WTC11 (cell line): ENCODE results near the gene OR2V1. TPM values are rescaled to one million over a fixed set of nuclear protein-coding genes. Genes with fewer than 3 reads are reported as not detected.
A peak's percentile ranks its signal among the peaks of the same experiment; 100 is the strongest.
"Not testable (repeated sequence)": the region's sequence is repeated elsewhere in the genome, so short reads cannot be mapped to it uniquely, and the experiment has no call there.

ENCODE experiments used
- ATAC-seq: fragments of 200-7000 bp; cut with Tn5 transposase; 2 replicates; pipeline ENCODE4 v1.10.0; 2021; ENCODE audit warnings: mild to moderate bottlenecking, moderate library complexity
- CTCF ChIA-PET: fragments of 300-600 bp; sonication (Branson Sonifier 250); formaldehyde crosslinking; loops from one replicate; lab custom pipeline; 2021; ENCODE audit warnings: antibody characterized with exemption; lab: Charles Lee
- POLR2A ChIA-PET: fragments of 350-600 bp; sonication (Branson Sonifier 250); formaldehyde crosslinking; loops from one replicate; lab custom pipeline; 2021; ENCODE audit warnings: antibody characterized with exemption; lab: Charles Lee
- DNase-seq: peaks from one replicate; pipeline ENCODE4 v3.0.0; 2021; ENCODE audit warnings: low spot score
- H3K27ac Mint-ChIP-seq: 2 replicates; pipeline ENCODE4 v1.8.0; 2021; ENCODE audit warnings: mixed read lengths
- H3K27me3 Mint-ChIP-seq: 2 replicates; pipeline ENCODE4 v1.8.0; 2021; ENCODE audit warnings: low read depth, mild to moderate bottlenecking, moderate library complexity, mixed read lengths
- H3K36me3 Mint-ChIP-seq: 2 replicates; pipeline ENCODE4 v1.8.0; 2021; ENCODE audit warnings: mixed read lengths
- H3K4me1 Mint-ChIP-seq: 2 replicates; pipeline ENCODE4 v1.8.0; 2022; ENCODE audit warnings: mixed read lengths
- H3K4me3 Mint-ChIP-seq: 2 replicates; pipeline ENCODE4 v1.8.0; 2021; ENCODE audit warnings: mild to moderate bottlenecking, moderate library complexity, mixed read lengths
- H3K9me3 Mint-ChIP-seq: 2 replicates; pipeline ENCODE4 v1.8.0; 2021; ENCODE audit warnings: mixed read lengths
- ERG ChIP-seq: fragments of 250-450 bp; sonication (Bioruptor Pico); IDR thresholded peaks from 2 replicates; pipeline ENCODE4 v1.8.0; 2021; ENCODE audit warnings: mild to moderate bottlenecking
- ETV6 ChIP-seq: sonication (generic); formaldehyde crosslinking; IDR thresholded peaks from 2 replicates; pipeline ENCODE4 v1.8.1; 2022; ENCODE audit warnings: mild to moderate bottlenecking, missing genetic modification reagents
- FOXP1 ChIP-seq: sonication (generic); formaldehyde crosslinking; IDR thresholded peaks from 2 replicates; pipeline ENCODE4 v1.8.0; 2022; ENCODE audit warnings: missing genetic modification reagents, mild to moderate bottlenecking, moderate library complexity, borderline replicate concordance
- FOXP4 ChIP-seq: sonication (generic); formaldehyde crosslinking; IDR thresholded peaks from 2 replicates; pipeline ENCODE4 v1.8.0; 2022; ENCODE audit warnings: mild to moderate bottlenecking, missing genetic modification reagents
- HMGA2 ChIP-seq: fragments of 250-450 bp; sonication (Bioruptor Pico); IDR thresholded peaks from 2 replicates; pipeline ENCODE4 v1.4.0; 2021; ENCODE audit warnings: mild to moderate bottlenecking, moderate library complexity
- IRF2 ChIP-seq: sonication (generic); formaldehyde crosslinking; IDR thresholded peaks from 2 replicates; pipeline ENCODE4 v1.8.0; 2022; ENCODE audit warnings: low read depth, missing genetic modification reagents, borderline replicate concordance
- JUN ChIP-seq: sonication (generic); formaldehyde crosslinking; IDR thresholded peaks from 2 replicates; pipeline ENCODE4 v1.8.0; 2023; ENCODE audit warnings: mild to moderate bottlenecking, missing genetic modification reagents
- MYBL2 ChIP-seq: sonication (generic); formaldehyde crosslinking; IDR thresholded peaks from 2 replicates; pipeline ENCODE4 v1.8.1; 2023; ENCODE audit warnings: mild to moderate bottlenecking, moderate library complexity, missing genetic modification reagents
- NFYB ChIP-seq: sonication (generic); formaldehyde crosslinking; conservative IDR thresholded peaks from 2 replicates; pipeline ENCODE4 v1.8.0; 2022; ENCODE audit warnings: low read depth, missing genetic modification reagents
- ZNF263 ChIP-seq: sonication (generic); formaldehyde crosslinking; IDR thresholded peaks from 2 replicates; pipeline ENCODE4 v1.8.1; 2022; ENCODE audit warnings: low read depth, mild to moderate bottlenecking, moderate library complexity, missing genetic modification reagents
- ZNF396 ChIP-seq: fragments of 250-450 bp; sonication (Bioruptor Pico); IDR thresholded peaks from 2 replicates; pipeline ENCODE4 v1.8.0; 2021; ENCODE audit warnings: mild to moderate bottlenecking, moderate library complexity, borderline replicate concordance
- ZNF512 ChIP-seq: sonication (generic); formaldehyde crosslinking; IDR thresholded peaks from 2 replicates; pipeline ENCODE4 v1.8.1; 2022; ENCODE audit warnings: missing genetic modification reagents, borderline replicate concordance
- total RNA-seq: library from RNA; stranded (reverse); gene quantifications from 3 replicates; pipeline ENCODE4 v1.2.3, GENCODE V29; 2021
- TF ChIP-seq, protein P1 (sequence below): fragments of 250-450 bp; sonication (Bioruptor Pico); conservative IDR thresholded peaks from 2 replicates; pipeline ENCODE4 v1.9.0; 2021; ENCODE audit warnings: mild to moderate bottlenecking
- TF ChIP-seq, protein P2 (sequence below): sonication (generic); formaldehyde crosslinking; IDR thresholded peaks from 2 replicates; pipeline ENCODE4 v1.8.1; 2023; ENCODE audit warnings: mild to moderate bottlenecking, missing genetic modification reagents, borderline replicate concordance
- TF ChIP-seq, protein P3 (sequence below): sonication (generic); formaldehyde crosslinking; IDR thresholded peaks from 2 replicates; pipeline ENCODE4 v1.8.1; 2023; ENCODE audit warnings: mild to moderate bottlenecking, moderate library complexity, missing genetic modification reagents

Gene OR2V1
- total RNA-seq, 1 experiment from 2014 or later: not detected

DNA sequence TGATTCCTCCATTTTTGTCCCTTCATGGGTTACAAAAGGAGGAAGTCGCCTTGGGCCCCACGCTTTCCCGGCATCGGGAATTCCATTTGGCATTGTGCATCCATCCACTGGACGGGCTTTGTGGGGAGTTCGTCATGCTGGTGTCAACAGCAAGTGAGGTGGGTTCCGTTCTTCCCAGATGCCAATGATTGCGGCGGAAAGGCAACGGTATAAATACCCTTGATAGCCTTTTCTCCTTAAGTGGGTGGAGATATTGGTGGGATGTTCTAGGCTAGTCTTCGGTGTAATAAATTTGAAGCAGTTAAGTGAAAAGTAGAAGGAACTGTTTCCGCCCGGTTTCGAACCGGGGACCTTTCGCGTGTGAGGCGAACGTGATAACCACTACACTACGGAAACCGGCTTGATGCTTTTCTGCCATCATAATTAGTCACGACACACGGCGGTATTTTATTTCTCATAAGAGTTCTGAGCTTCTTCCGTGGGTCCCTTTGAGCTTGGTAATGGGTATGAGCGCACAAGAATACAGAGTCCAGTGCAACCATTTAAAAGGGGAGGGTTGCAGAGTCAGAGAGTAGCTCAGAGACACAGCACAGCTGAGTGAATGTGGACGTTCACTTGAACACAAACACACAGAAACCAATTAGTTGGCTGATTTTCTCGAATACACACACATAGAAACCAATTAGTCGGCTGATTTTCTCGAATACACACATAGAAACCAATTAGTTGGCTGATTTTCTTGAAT lies 28.9 kb downstream of the OR2V1 start:
- CTCF ChIA-PET, H3K9me3 Mint-ChIP-seq: not testable (repeated sequence)

GRCh38 chr5:181101030-181101641 lies 29.8 kb downstream of the OR2V1 start:
- H3K36me3 Mint-ChIP-seq, H3K27ac Mint-ChIP-seq, CTCF ChIA-PET, POLR2A ChIA-PET, H3K9me3 Mint-ChIP-seq, H3K4me3 Mint-ChIP-seq: not testable (repeated sequence)
- DNase-seq (peak; percentile 59), ATAC-seq (peak; percentile 0; the same call in 1 of the 2 replicates)
- H3K4me1 Mint-ChIP-seq: peaks cover 18% of the 10 kb centered on the region
- peaks cover 48% of the 10 kb centered on the region for H3K27me3 Mint-ChIP-seq

More for the DNA sequence above, 28.9 kb downstream of the OR2V1 start:
- ATAC-seq: peak; percentile 61
- H3K4me3 Mint-ChIP-seq, H3K36me3 Mint-ChIP-seq, POLR2A ChIA-PET, H3K27ac Mint-ChIP-seq, DNase-seq: not testable (repeated sequence)
- H3K4me1 Mint-ChIP-seq: peaks cover 18% of the 10 kb centered on the region
- peaks cover 54% of the 10 kb centered on the region for H3K27me3 Mint-ChIP-seq

DNA sequence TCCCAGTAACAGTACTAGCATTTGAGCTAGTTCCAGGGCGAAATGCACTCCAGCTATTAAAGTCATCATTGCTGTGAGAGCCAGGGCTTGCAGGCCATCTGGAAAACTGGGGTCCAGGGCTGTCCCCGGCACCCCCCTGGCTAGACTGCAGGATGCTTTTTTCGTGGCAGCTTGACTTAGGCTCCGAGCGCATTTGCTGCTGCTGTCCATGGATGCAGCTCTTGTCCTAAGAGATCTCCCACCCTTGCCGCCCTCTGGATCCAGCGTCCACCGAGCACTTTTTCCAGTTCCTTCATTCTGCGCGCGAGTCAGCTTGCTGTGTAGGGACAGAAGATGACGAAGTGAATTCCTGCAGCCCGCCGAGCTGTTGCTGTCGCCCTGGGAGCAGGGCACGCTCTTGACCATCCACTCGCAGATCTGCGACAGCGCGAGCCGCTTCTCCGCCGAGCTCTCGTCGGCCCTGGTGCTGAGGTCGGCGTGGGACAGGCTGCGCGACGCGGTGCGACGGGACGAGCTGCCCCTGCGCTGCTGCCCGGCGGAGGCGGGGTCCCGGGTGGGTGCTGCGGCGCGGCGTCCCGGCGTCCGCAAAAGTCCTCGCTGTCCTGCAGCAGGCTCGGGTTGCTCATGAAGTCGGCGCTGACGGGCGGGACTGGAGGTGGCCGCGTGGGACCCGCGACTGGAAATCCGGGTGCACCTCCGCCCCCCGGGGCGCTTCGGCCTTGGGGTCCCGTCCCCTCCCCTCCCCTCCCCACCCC lies 30.7 kb downstream of the OR2V1 start:
- Mint-ChIP-seq H3K4me3 (peak overlapping the region; percentile 66), H3K9me3 (no peaks in the 10 kb centered on the region), H3K27me3 (peaks cover 41% of the 10 kb centered on the region), H3K4me1 (peaks cover 18% of the 10 kb centered on the region), H3K36me3 (no peaks in the 10 kb centered on the region), H3K27ac (no peak overlapping the region)
- ChIA-PET POLR2A (interaction anchor here (0.6 kb wide), 1 partner anchor 240 kb away, joined by 3 read pairs; no protein-coding TSS in a partner anchor), CTCF (interaction anchor here (0.6 to 1.8 kb wide), 7 partner anchors 9 to 240 kb away, joined by 3 to 13 read pairs (median 5); no protein-coding TSS in a partner anchor)
- no peak for ATAC-seq
- peak; percentile 51 for DNase-seq
- TF ChIP-seq JUN (CRISPR knock-in tag): no peak
- TF ChIP-seq, protein P1, sequence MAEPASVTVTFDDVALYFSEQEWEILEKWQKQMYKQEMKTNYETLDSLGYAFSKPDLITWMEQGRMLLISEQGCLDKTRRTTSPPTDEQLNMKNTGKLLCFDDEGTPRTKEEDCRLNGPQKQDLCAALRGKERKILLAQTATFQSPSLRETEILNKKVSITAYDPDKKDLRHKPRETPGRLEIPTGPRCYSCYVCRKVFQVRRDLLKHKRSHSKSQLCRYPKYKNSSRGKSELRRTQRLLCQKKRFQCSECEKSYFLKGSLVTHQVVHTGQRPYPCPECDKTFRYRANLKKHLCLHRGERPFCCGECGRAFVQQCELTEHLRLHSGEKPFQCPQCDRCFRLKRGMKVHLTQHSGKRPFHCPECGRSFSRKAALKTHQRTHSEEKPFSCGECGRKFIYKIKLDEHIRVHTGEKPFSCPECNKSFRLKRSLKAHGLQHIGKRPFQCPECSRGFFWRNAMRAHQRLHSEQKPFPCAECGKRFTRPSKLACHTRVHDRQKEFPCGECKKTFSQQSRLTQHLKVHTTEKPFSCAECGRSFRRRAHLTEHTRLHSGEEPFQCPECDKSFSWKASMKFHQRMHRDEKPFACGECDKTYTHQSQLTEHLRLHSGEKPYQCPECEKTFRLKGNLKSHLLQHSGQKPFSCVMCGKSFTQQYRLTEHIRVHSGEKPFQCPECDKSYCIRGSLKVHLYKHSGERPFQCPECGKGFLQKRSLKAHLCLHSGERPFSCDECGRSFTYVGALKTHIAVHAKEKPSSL (CRISPR knock-in tag): no peak
- no peak for TF ChIP-seq IRF2 (CRISPR knock-in tag)
- no peak for TF ChIP-seq FOXP1 (CRISPR knock-in tag)
- no peak for TF ChIP-seq ZNF396 (CRISPR knock-in tag)
- no peak for TF ChIP-seq FOXP4 (CRISPR knock-in tag)
- TF ChIP-seq NFYB (CRISPR knock-in tag): no peak
- no peak for TF ChIP-seq HMGA2 (CRISPR knock-in tag)
- TF ChIP-seq, protein P2, sequence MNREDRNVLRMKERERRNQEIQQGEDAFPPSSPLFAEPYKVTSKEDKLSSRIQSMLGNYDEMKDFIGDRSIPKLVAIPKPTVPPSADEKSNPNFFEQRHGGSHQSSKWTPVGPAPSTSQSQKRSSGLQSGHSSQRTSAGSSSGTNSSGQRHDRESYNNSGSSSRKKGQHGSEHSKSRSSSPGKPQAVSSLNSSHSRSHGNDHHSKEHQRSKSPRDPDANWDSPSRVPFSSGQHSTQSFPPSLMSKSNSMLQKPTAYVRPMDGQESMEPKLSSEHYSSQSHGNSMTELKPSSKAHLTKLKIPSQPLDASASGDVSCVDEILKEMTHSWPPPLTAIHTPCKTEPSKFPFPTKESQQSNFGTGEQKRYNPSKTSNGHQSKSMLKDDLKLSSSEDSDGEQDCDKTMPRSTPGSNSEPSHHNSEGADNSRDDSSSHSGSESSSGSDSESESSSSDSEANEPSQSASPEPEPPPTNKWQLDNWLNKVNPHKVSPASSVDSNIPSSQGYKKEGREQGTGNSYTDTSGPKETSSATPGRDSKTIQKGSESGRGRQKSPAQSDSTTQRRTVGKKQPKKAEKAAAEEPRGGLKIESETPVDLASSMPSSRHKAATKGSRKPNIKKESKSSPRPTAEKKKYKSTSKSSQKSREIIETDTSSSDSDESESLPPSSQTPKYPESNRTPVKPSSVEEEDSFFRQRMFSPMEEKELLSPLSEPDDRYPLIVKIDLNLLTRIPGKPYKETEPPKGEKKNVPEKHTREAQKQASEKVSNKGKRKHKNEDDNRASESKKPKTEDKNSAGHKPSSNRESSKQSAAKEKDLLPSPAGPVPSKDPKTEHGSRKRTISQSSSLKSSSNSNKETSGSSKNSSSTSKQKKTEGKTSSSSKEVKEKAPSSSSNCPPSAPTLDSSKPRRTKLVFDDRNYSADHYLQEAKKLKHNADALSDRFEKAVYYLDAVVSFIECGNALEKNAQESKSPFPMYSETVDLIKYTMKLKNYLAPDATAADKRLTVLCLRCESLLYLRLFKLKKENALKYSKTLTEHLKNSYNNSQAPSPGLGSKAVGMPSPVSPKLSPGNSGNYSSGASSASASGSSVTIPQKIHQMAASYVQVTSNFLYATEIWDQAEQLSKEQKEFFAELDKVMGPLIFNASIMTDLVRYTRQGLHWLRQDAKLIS: no peak
- no peak for TF ChIP-seq ZNF512 (CRISPR knock-in tag)
- TF ChIP-seq ETV6: no peak
- no peak for TF ChIP-seq MYBL2 (CRISPR knock-in tag)
- TF ChIP-seq, protein P3, sequence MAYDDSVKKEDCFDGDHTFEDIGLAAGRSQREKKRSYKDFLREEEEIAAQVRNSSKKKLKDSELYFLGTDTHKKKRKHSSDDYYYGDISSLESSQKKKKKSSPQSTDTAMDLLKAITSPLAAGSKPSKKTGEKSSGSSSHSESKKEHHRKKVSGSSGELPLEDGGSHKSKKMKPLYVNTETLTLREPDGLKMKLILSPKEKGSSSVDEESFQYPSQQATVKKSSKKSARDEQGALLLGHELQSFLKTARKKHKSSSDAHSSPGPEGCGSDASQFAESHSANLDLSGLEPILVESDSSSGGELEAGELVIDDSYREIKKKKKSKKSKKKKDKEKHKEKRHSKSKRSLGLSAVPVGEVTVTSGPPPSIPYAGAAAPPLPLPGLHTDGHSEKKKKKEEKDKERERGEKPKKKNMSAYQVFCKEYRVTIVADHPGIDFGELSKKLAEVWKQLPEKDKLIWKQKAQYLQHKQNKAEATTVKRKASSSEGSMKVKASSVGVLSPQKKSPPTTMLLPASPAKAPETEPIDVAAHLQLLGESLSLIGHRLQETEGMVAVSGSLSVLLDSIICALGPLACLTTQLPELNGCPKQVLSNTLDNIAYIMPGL (CRISPR knock-in tag): no peak
- no peak for TF ChIP-seq ERG (CRISPR knock-in tag)
- no peak for TF ChIP-seq ZNF263 (CRISPR knock-in tag)
